Psoas muscle (tissue), 8 donors: ENCODE measurements around the gene MED13L. TPM values are rescaled to one million over a fixed set of nuclear protein-coding genes. Genes with fewer than 3 reads are reported as not detected.

Source experiments
- ATAC-seq, 4 donors: fragments of 200-7000 bp; cut with Tn5 transposase; one replicate each; pipeline ENCODE4 v1.9.1; 2020; ENCODE audit warnings: moderate library complexity in 3 of 4, mild to moderate bottlenecking in 2 of 4
- DNase-seq, 2 donors: peaks; one replicate each; pipeline ENCODE4 v3.0.0-alpha.2; 2020
- H3K27ac ChIP-seq: fragments of 200-600 bp; one replicate; pipeline ENCODE4 v1.8.0; 2022
- H3K27me3 ChIP-seq, 3 donors: fragments of 200-600 bp in 1 of 3; one replicate each; pipeline versions ENCODE4 v1.6.1 to v1.8.0; 2013 to 2022; ENCODE audit warnings: low read length in 2 of 3, mild to moderate bottlenecking in 2 of 3, moderate library complexity in 1 of 3; ENCODE audit not compliant: insufficient read depth in 3 of 3
- H3K36me3 ChIP-seq, 2 donors: fragments of 200-600 bp in 1 of 2; one replicate each; pipeline versions ENCODE4 v1.6.1 to v1.8.0; 2013 to 2022; ENCODE audit warnings: low read depth in 1 of 2, mild to moderate bottlenecking in 1 of 2, moderate library complexity in 1 of 2; ENCODE audit not compliant: insufficient read depth in 1 of 2
- H3K4me1 ChIP-seq: fragments of 200-600 bp; one replicate; pipeline ENCODE4 v1.8.0; 2022
- H3K4me3 ChIP-seq: fragments of 200-600 bp; one replicate; pipeline ENCODE4 v1.8.0; 2022; ENCODE audit warnings: mild to moderate bottlenecking
- H3K9me3 ChIP-seq: fragments of 200-600 bp; one replicate; pipeline ENCODE4 v1.8.0; 2022
- WGBS, 3 donors: extraction: QIAGEN DNeasy Blood & Tissue Kit; methylation state at CpG; one replicate each; pipeline versions ENCODE4 v1.1.6 to v1.1.7; 2013; 5-methylcytosine and 5-hydroxymethylcytosine counted together
- intact Hi-C, 2 donors: fragments of 100-400 bp; cut with DNase I; formaldehyde crosslinking; loops; one replicate each; pipeline versions ENCODE4 v1.11.0 to v1.14.2; 2022
- polyA plus RNA-seq, 3 donors: library from polyadenylated mRNA; stranded (reverse); fragments of 200-250 nt; gene quantifications; one replicate each; pipeline ENCODE4 v1.2.3, GENCODE V29; 2013
- total RNA-seq, 4 donors: library from RNA; stranded (reverse); fragmentation: NEBNext Ultra II Directional in 2 of 4; extraction: Animal tissue kit (Norgen Biotek cat#: 25700) in 2 of 4; gene quantifications; one replicate each; pipeline versions ENCODE4 v1.2.1 to v1.2.4, GENCODE V29; 2021 to 2023
- TF ChIP-seq, protein P1 (sequence below): fragments of 200-600 bp; IDR thresholded peaks from one replicate; pipeline ENCODE4 v1.8.0; 2022; ENCODE audit warnings: antibody characterized with exemption
- donor health status: healthy with polysubstance abuse.
- donor health status: DM: no; HTN: no; CAD: no; lungs with moderate emphysema.
- donor health status: Bipolar disorder and iron deficiency.
- donor health status: healthy.
- donor health status: DM: yes; HTN: yes; CAD: no.
- donor health status: DM: no; HTN: no; CAD: no.
- donor health status: DM: no; HTN: no; CAD: no.
- donor health status: DM: yes; HTN: yes; CAD: no.

Gene MED13L
- total and polyA plus RNA-seq, 7 donors: 8.9 to 90.5 (median 72.5) TPM

DNA sequence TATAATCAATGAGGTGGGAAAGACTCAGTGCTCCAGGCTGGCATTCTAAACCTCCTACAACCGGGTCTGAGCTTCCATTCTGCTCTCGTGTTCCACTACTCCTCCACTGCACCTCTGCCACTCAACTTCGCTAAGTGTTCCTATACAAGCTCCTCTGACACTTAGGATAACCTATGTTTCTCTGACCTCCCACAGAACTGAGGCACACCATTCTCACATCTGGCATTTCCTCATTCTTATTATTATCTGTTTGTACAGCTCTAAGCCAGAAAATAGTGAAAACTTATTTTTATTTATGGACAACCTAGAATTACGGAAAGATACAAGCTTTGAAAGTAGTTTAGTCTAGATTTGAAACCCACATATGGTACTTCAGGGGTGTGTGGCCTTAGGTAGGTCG, 127.0 kb downstream of the MED13L start:
- peak in 3 of 4 donors; percentile 25 to 34 (median 31) for ATAC-seq
- TF ChIP-seq, protein P1, sequence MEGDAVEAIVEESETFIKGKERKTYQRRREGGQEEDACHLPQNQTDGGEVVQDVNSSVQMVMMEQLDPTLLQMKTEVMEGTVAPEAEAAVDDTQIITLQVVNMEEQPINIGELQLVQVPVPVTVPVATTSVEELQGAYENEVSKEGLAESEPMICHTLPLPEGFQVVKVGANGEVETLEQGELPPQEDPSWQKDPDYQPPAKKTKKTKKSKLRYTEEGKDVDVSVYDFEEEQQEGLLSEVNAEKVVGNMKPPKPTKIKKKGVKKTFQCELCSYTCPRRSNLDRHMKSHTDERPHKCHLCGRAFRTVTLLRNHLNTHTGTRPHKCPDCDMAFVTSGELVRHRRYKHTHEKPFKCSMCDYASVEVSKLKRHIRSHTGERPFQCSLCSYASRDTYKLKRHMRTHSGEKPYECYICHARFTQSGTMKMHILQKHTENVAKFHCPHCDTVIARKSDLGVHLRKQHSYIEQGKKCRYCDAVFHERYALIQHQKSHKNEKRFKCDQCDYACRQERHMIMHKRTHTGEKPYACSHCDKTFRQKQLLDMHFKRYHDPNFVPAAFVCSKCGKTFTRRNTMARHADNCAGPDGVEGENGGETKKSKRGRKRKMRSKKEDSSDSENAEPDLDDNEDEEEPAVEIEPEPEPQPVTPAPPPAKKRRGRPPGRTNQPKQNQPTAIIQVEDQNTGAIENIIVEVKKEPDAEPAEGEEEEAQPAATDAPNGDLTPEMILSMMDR: no peak
- no peak for DNase-seq
- H3K27me3 ChIP-seq: no peaks in the 10 kb centered on the region
- intact Hi-C loops: no loop called here
- WGBS, 3 donors: 63 to 75% (median 63%) methylated on average over 5 of the region's 5 CpGs
- H3K9me3 ChIP-seq: no peaks in the 10 kb centered on the region
- peaks cover 68% of the 10 kb centered on the region for H3K4me1 ChIP-seq
- no peaks in the 10 kb centered on the region for H3K36me3 ChIP-seq
- H3K4me3 ChIP-seq: peak overlapping the region; percentile 5
- peak overlapping the region; percentile 68 for H3K27ac ChIP-seq

DNA sequence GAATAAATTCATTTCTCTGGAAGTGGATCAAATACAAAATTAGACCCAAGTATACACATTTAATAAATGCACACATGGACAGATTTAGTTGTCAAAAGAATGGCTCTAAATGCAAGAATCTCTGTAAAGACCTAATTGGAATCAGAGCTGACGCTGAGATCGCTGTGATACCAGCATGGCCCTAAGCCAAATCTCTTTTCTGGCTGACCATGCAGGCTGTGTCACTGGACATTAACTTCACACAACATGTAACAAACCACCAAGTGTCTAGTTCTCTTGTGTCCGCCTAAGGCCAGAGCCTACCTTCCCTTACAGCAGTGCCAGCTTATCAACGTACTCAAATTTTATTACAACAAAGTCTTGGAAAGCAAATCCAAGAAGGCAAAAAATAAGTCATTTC, 127.5 kb downstream of the MED13L start:
- peak; percentile 60 to 77 (median 74) for ATAC-seq
- intact Hi-C loops: no loop called here
- Histone ChIP-seq H3K36me3 (no peaks in the 10 kb centered on the region), H3K27ac (peak overlapping the region; percentile 68), H3K4me1 (peaks cover 67% of the 10 kb centered on the region), H3K9me3 (no peaks in the 10 kb centered on the region), H3K4me3 (peak overlapping the region; percentile 5), H3K27me3 (no peaks in the 10 kb centered on the region)
- no peak for DNase-seq
- TF ChIP-seq, protein P1: no peak
- WGBS, 3 donors: 19 to 20% (median 20%) methylated on average over 4 of the region's 4 CpGs

DNA sequence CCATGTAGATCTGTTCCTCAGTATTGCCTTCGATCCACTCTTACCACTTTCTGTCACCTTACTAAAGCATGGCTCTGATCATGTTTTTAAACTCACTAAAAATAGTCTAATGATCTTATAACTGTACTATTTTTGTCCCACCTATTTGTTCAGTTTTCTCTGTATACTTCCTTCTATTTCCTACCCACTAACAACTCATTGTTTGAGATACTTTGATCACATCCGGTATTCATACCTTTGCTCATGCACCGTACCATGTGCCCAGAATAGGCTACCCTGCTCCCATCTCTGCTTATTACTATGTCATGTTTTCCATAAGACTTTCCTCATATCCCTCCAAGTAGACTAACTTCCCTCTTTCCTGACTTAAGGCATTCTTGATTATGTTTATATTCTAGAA, 128.6 kb downstream of the MED13L start:
- ATAC-seq (peak in 3 of 4 donors; percentile 26 to 44 (median 39)), DNase-seq (no peak)
- WGBS, 3 donors: 23 to 53% (median 29%) methylated on average over 3 of the region's 3 CpGs
- Histone ChIP-seq H3K27me3 (no peaks in the 10 kb centered on the region), H3K4me1 (peaks cover 65% of the 10 kb centered on the region), H3K4me3 (no peak overlapping the region), H3K36me3 (no peaks in the 10 kb centered on the region), H3K9me3 (no peaks in the 10 kb centered on the region), H3K27ac (peak overlapping the region; percentile 68)
- intact Hi-C loops: loop anchor here in 1 of 2 donors (10.0 kb wide), 1 partner anchor 46 kb away; no protein-coding TSS in a partner anchor
- TF ChIP-seq, protein P1: no peak

DNA sequence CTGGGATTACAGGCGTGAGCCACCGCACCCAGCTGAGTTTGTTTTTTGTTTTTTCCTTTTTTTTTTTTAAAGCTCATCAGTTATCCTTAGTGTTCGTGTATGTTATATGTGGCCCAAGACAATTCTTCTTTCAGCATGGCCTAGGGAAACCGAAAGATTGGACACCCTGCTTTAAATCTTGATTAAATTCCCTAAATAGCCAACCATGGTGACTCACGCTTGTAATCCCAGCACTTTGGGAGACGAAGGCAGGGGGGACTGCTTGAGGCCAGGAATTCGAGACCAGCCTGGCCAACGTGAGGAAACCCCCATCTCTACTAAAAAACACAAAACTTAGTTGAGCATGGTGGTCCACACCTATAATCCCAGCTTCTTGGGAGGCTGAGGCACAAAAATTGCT, 131.1 kb downstream of the MED13L start:
- Histone ChIP-seq H3K27me3 (no peaks in the 10 kb centered on the region), H3K27ac (no peak overlapping the region), H3K9me3 (no peaks in the 10 kb centered on the region), H3K4me1 (peaks cover 65% of the 10 kb centered on the region), H3K4me3 (no peak overlapping the region), H3K36me3 (no peaks in the 10 kb centered on the region)
- ATAC-seq (no peak), DNase-seq (no peak)
- intact Hi-C loops: loop anchor here in 1 of 2 donors (10.0 kb wide), 1 partner anchor 48 kb away; no protein-coding TSS in a partner anchor
- TF ChIP-seq, protein P1: no peak
- WGBS, 3 donors: 98 to 99% (median 98%) methylated on average over 8 of the region's 8 CpGs

DNA sequence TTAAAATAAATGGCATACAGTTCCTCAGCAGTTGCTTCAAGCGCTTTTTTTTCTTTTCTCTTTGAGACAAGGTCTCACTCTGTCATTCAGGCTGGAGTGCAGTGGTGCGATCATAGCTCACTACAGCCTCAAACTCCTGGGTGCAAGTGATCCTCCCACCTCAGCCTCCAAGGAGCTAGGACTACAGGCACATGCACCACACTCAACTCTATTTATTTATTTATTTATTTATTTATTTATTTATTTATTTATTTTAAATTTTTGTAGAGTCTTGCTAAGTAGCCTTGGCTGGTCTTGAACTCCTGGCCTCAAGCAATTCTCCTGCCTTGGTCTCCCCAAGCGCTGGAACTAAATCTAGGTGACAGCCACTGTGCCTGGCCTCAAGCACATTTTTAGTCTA, 132.0 kb downstream of the MED13L start:
- no peaks in the 10 kb centered on the region for H3K36me3 ChIP-seq
- peaks cover 71% of the 10 kb centered on the region for H3K4me1 ChIP-seq
- no peaks in the 10 kb centered on the region for H3K27me3 ChIP-seq
- ATAC-seq (no peak), DNase-seq (no peak)
- H3K27ac ChIP-seq: no peak overlapping the region
- H3K4me3 ChIP-seq: no peak overlapping the region
- 98 to 99% (median 99%) methylated on average over 3 of the region's 3 CpGs for whole genome bisulfite sequencing, 3 donors
- intact Hi-C loops: loop anchor here in 1 of 2 donors (10.0 kb wide), 1 partner anchor 49 kb away; no protein-coding TSS in a partner anchor
- no peaks in the 10 kb centered on the region for H3K9me3 ChIP-seq
- TF ChIP-seq, protein P1: no peak
